BE2C (cell line): ENCODE results near the gene GGT5.
"Not testable (repeated sequence)": the region's sequence is repeated elsewhere in the genome, so short reads cannot be mapped to it uniquely, and the experiment has no call there.

Experiments
- DNase-seq: peaks from one replicate; pipeline ENCODE4 v3.0.0-alpha.2; 2020
- H3K27me3 ChIP-seq: fragments of 250-450 bp; sonication (Bioruptor Pico); 2 replicates; pipeline ENCODE4 v1.5.1; 2020; ENCODE audit warnings: mild to moderate bottlenecking
- H3K36me3 ChIP-seq: fragments of 250-450 bp; sonication (Bioruptor Pico); 2 replicates; pipeline ENCODE4 v1.5.1; 2020; ENCODE audit warnings: mild to moderate bottlenecking
- H3K4me1 ChIP-seq: fragments of 250-450 bp; sonication (Bioruptor Pico); 2 replicates; pipeline ENCODE4 v1.5.1; 2020
- H3K4me3 ChIP-seq: 2 replicates; pipeline ENCODE4 v1.5.1; 2011; ENCODE audit warnings: low read depth, low read length
- H3K9me3 ChIP-seq: fragments of 250-450 bp; sonication (Bioruptor Pico); 2 replicates; pipeline ENCODE4 v1.5.1; 2020
- CTCF ChIP-seq: IDR thresholded peaks from 2 replicates; pipeline ENCODE4 v1.5.1; 2012; ENCODE audit warnings: mild to moderate bottlenecking, low read depth, low read length

The GGT5 gene

GRCh38 chr22:24240381-24240780 is 4.5 kb downstream of the GGT5 start:
- TF ChIP-seq CTCF: no peak
- Histone ChIP-seq H3K4me1 (peaks cover 10% of the 10 kb centered on the region), H3K36me3 (no peaks in the 10 kb centered on the region), H3K4me3 (no peak overlapping the region), H3K27me3 (no peaks in the 10 kb centered on the region), H3K9me3 (no peaks in the 10 kb centered on the region)
- DNase-seq: no peak

- H3K4me1 ChIP-seq, H3K36me3 ChIP-seq, DNase-seq, H3K27me3 ChIP-seq, H3K9me3 ChIP-seq, H3K4me3 ChIP-seq: not testable (repeated sequence)
Observed at GRCh38 chr22:24238101-24238694, 6.7 kb downstream of the GGT5 start.

- no peaks in the 10 kb centered on the region for H3K36me3 ChIP-seq
- TF ChIP-seq CTCF: no peak
- no peak overlapping the region for H3K4me3 ChIP-seq
- no peaks in the 10 kb centered on the region for H3K27me3 ChIP-seq
- no peaks in the 10 kb centered on the region for H3K4me1 ChIP-seq
- H3K9me3 ChIP-seq: no peaks in the 10 kb centered on the region
- no peak for DNase-seq
Observed at GRCh38 chr22:24236656-24237055, 8.2 kb downstream of the GGT5 start.

- no peak for DNase-seq
- H3K9me3 ChIP-seq: no peaks in the 10 kb centered on the region
- TF ChIP-seq CTCF: no peak
- no peaks in the 10 kb centered on the region for H3K36me3 ChIP-seq
- no peak overlapping the region for H3K4me3 ChIP-seq
- no peaks in the 10 kb centered on the region for H3K4me1 ChIP-seq
- H3K27me3 ChIP-seq: no peaks in the 10 kb centered on the region
Observed at GRCh38 chr22:24235315-24235714, 9.6 kb downstream of the GGT5 start.

- Histone ChIP-seq H3K36me3 (no peaks in the 10 kb centered on the region), H3K4me1 (no peaks in the 10 kb centered on the region), H3K27me3 (no peaks in the 10 kb centered on the region), H3K4me3 (no peak overlapping the region), H3K9me3 (no peaks in the 10 kb centered on the region)
- no peak for DNase-seq
- TF ChIP-seq CTCF: no peak
Observed at GRCh38 chr22:24233816-24234215, 11.1 kb downstream of the GGT5 start.

- Histone ChIP-seq H3K9me3 (no peaks in the 10 kb centered on the region), H3K36me3 (no peaks in the 10 kb centered on the region), H3K4me3 (no peak overlapping the region), H3K27me3 (no peaks in the 10 kb centered on the region), H3K4me1 (no peaks in the 10 kb centered on the region)
- TF ChIP-seq CTCF: no peak
- DNase-seq: no peak
Observed at GRCh38 chr22:24233235-24233634, 11.6 kb downstream of the GGT5 start.

- no peak for TF ChIP-seq CTCF
Observed at GRCh38 chr22:24232725-24233124, 12.2 kb downstream of the GGT5 start.

More at GRCh38 chr22:24232725-24233124, 12.2 kb downstream of the GGT5 start:
- H3K4me3 ChIP-seq: no peak overlapping the region
- H3K4me1 ChIP-seq: no peaks in the 10 kb centered on the region
- no peaks in the 10 kb centered on the region for H3K36me3 ChIP-seq
- no peak for DNase-seq
- no peaks in the 10 kb centered on the region for H3K9me3 ChIP-seq
- no peaks in the 10 kb centered on the region for H3K27me3 ChIP-seq
